Endometrial microvascular endothelial cells (primary cell): ENCODE measurements around the gene UBE2D1. TPM values are rescaled to one million over a fixed set of nuclear protein-coding genes. Genes with fewer than 3 reads are reported as not detected.

Experiments used
- in situ Hi-C: cut with HindIII; loops from 2 replicates; pipeline ENCODE4 v1.10.0; 2017; ENCODE audit warnings: low sequenced_read_pairs, low pct_unique_long_range_greater_than_20kb; ENCODE audit errors: inconsistent ontology term
- total RNA-seq: library from RNA; depleted of rRNA; stranded (reverse); fragments of >200 nt; gene quantifications from one replicate; pipeline ENCODE4 v1.2.3, GENCODE V29; 2015; ENCODE audit errors: inconsistent ontology term

The UBE2D1 gene
- 11.8 TPM for total RNA-seq

GRCh38 chr10:58334817-58335305, at the start of gene UBE2D1:
Gene UBE2D1, plus strand, starts transcription at chr10:58335006. Its CDS starts 196 bp downstream, at chr10:58335202.
- in situ Hi-C loops, result no loop called here

- in situ Hi-C loops, result no loop called here
These were observed 43.1 kb upstream of the UBE2D1 start for GRCh38 chr10:58291538-58292174.

DNA sequence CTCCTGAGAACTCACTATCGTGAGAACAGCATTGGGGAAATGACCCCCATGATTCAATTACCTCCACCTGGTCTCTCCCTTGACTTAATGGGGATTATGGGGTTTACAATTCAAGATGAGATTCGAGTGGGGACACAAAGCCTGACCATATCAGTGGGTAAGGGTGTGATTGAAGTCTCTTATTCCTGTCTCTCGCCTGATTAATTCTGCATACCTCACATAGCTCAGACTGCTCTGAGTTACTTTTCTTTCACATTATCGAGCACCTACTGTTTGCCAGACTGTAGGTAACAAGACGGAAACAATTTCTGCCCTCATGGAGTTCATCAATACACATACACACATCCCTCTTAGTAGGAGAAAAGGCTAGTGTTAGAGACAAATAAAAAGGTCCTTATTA, 40.8 kb upstream of the UBE2D1 start:
- in situ Hi-C loops, result no loop called here

DNA sequence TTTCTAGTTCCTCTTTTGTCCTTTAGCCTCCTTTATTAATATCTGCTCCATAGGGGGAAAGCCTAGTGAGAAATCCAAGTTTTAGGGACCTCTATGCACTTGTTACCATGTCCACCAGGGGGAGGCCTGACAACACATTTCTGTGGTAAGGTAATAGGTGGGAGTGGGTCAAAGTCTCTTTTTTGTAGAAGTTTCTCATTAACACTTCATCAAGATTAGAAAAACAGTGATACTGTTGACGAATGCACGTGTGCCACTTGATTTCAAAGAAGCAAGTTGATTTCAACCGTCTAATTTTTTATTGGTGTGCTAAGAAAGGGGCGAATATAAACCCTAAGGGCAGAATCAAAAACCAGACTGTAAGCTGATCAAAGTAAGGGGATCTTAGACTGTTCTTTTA, 35.2 kb upstream of the UBE2D1 start:
- in situ Hi-C loops, result no loop called here

GRCh38 chr10:58300676-58301075, 34.1 kb upstream of the UBE2D1 start:
- in situ Hi-C loops, result no loop called here

DNA sequence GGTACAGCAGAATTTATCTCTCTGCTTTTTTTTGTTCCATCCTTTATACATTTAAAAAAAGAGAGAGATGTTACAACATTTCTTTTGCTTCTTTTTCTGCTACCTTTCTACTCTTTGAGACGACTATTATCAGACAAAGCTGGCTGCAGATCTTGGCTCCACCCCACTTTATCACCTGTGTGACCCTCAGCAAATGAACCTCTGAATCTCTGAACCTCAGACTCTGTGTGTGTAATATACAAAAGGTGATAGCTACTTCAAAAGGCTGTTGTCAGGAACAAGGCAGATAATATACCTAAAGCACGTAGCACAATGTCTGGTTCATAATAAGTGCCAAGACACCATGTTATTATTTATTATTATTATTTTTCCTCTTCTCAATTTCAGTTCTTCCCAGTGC, 32.6 kb upstream of the UBE2D1 start:
- in situ Hi-C loops, result no loop called here

- in situ Hi-C loops, result no loop called here
These were observed 30.6 kb upstream of the UBE2D1 start for GRCh38 chr10:58304099-58304633.

- in situ Hi-C loops, result no loop called here
These were observed 29.0 kb upstream of the UBE2D1 start for GRCh38 chr10:58305821-58306220.

DNA sequence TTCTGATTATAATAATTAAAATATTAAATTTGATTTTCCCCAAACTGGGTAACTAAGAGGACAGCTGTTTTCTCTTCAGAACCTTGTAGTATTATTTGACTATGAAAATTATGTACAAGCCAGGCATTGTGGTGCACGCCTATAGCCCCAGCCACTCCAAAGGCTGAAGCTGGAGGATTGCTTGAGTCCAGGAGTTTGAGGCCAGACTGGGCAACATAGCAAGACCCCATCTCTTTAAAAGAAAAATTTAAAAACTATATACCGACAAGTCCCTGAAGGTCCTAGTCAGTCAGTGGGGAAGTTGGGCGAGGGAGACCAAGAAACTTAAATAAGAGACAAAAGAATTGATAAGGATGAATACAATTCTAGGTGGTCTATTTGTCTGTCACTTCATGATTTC, 27.1 kb upstream of the UBE2D1 start:
- in situ Hi-C loops, result no loop called here

GRCh38 chr10:58311026-58311425, 23.8 kb upstream of the UBE2D1 start:
- in situ Hi-C loops, result no loop called here

DNA sequence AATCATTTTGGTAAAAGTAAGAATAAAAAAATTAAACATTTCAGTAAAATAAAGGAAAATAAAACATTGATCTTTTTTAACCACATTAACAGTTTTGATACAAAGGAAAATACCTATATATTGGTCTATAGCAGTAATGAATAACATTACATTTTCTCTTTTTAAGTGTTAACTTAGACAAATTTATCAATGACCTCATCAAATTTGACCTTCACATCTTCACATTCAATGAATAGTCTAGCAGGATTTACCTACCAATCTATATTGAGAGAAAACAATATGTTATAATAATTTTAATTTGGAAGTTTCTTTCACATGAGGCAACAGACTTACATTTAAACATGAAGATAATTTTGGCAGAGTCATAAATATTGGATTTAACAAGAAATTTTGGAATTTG, 17.9 kb upstream of the UBE2D1 start:
- in situ Hi-C loops, result no loop called here

- in situ Hi-C loops, result no loop called here
These were observed 16.5 kb upstream of the UBE2D1 start for GRCh38 chr10:58318346-58318745.

DNA sequence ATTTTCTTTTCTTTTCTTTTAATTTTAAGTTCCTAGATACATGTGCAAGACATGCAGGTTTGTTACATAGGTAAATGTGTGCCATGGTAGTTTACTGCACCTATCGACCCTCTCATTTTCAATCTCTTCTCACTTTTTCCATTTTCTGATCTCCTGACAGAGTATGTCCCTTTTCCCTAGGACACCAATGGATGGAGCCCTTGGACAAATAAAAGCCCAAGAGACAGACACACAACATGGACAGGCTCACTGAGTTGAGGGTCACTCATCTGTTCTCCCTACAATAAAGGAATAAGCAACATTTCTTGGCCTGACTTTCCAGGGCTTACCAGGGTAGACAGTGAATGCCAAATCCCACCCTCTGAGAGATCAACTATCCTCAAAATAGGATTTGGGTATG, 15.2 kb upstream of the UBE2D1 start:
- in situ Hi-C loops, result no loop called here

GRCh38 chr10:58320351-58321049, 14.3 kb upstream of the UBE2D1 start:
- in situ Hi-C loops, result no loop called here

GRCh38 chr10:58322072-58322834, 12.6 kb upstream of the UBE2D1 start:
- in situ Hi-C loops, result no loop called here

DNA sequence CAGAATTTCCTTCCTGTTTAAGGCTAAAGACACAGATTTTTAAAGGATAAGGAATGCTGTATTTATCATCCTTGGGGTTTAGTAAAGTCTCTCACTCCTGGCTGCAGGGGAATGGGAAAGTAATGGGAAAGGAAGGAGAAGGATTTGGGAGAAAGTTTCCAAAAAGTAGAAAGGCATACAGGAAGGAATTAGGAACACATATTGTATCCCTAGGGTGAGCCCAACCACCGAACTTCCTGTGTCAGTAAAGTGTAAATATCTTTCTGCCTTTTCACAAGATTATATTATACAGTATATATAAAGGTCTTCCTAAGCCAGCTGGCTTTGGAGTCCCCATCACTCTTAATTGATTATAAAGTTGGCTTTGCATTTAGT, 12.0 kb upstream of the UBE2D1 start:
- in situ Hi-C loops, result no loop called here

- in situ Hi-C loops, result no loop called here
These were observed 7.8 kb upstream of the UBE2D1 start for GRCh38 chr10:58326967-58327381.

- in situ Hi-C loops, result no loop called here
These were observed 6.6 kb upstream of the UBE2D1 start for GRCh38 chr10:58328233-58328632.

DNA sequence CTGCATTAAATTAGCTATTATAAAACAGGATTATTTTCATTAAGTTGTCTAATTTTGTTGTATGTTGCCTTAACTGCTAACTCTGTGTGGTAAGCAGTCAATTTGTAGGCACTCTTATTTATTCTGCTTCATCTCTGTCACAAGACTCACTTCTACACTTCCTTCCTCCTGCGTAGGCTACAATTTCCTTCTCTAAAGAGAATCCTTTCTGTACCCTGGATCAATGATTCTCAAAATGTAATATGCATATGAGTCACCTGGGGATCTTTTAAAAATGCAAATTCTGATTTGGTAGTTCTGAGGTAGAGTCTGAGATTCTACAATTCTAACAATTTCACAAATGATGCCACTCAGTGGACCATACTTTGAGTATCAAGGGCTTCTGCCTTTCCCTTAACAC, 4.4 kb upstream of the UBE2D1 start:
- in situ Hi-C loops, result no loop called here

- in situ Hi-C loops, result no loop called here
These were observed 3.2 kb upstream of the UBE2D1 start for GRCh38 chr10:58331646-58332045.
